Activated CD8-positive, alpha-beta T cell treated with anti-CD3 and anti-CD28 coated beads, Interleukin-2, amount 10 ng/mL, durations not matched to agents 7 days and 5 days (primary cell): ENCODE results near the gene IL17C. TPM values are rescaled to one million over a fixed set of nuclear protein-coding genes. Genes with fewer than 3 reads are reported as not detected.

Experiments
- ATAC-seq: fragments of 150-1000 bp; cut with Tn5 transposase; one replicate; pipeline ENCODE4 v1.10.0; 2021; ENCODE audit warnings: moderate library complexity
- CTCF ChIA-PET: fragments of 350-600 bp; sonication (Branson Sonifier 250); formaldehyde crosslinking; loops from one replicate; lab custom pipeline; 2021; ENCODE audit warnings: antibody characterized with exemption; lab: Charles Lee
- POLR2A ChIA-PET: fragments of 350-600 bp; sonication (Branson Sonifier 250); formaldehyde crosslinking; loops from one replicate; lab custom pipeline; 2021; ENCODE audit warnings: antibody characterized with exemption; lab: Charles Lee
- DNase-seq: peaks from one replicate; pipeline ENCODE4 v3.0.0-alpha.2; 2020
- H3K27ac Mint-ChIP-seq: one replicate; pipeline ENCODE4 v1.8.0; 2021; ENCODE audit warnings: mild to moderate bottlenecking, mixed read lengths
- H3K27me3 Mint-ChIP-seq: one replicate; pipeline ENCODE4 v1.8.0; 2021; ENCODE audit warnings: low read depth, mixed read lengths
- H3K36me3 Mint-ChIP-seq: one replicate; pipeline ENCODE4 v1.8.0; 2021; ENCODE audit warnings: low read depth, mixed read lengths
- H3K4me1 Mint-ChIP-seq: one replicate; pipeline ENCODE4 v1.8.0; 2021; ENCODE audit warnings: low read depth, mixed read lengths
- H3K4me3 Mint-ChIP-seq: one replicate; pipeline ENCODE4 v1.8.0; 2021; ENCODE audit warnings: mild to moderate bottlenecking, mixed read lengths
- H3K9me3 Mint-ChIP-seq: one replicate; pipeline ENCODE4 v1.8.0; 2022; ENCODE audit warnings: mixed read lengths; ENCODE audit not compliant: insufficient read depth
- total RNA-seq, 2 experiments: library from RNA; stranded (reverse); gene quantifications; one replicate each; pipeline ENCODE4 v1.2.3, GENCODE V29; 2021

The IL17C gene
- total RNA-seq, 2 experiments from 2014 or later: 0.37 TPM; not detected in 1

- Mint-ChIP-seq H3K27ac (no peak overlapping the region), H3K4me3 (no peak overlapping the region), H3K27me3 (no peaks in the 10 kb centered on the region), H3K36me3 (peaks cover 17% of the 10 kb centered on the region), H3K4me1 (peaks cover 19% of the 10 kb centered on the region), H3K9me3 (no peaks in the 10 kb centered on the region)
- DNase-seq: no peak
- CTCF ChIA-PET: no interaction called here
- no peak for ATAC-seq
- POLR2A ChIA-PET: no interaction called here
Observed at GRCh38 chr16:88655733-88656281, 17.4 kb downstream of the IL17C start.

GRCh38 chr16:88656291-88656980 is 18.1 kb downstream of the IL17C start:
- ChIA-PET POLR2A (no interaction called here), CTCF (no interaction called here)
- Mint-ChIP-seq H3K4me1 (peaks cover 20% of the 10 kb centered on the region), H3K36me3 (peaks cover 20% of the 10 kb centered on the region), H3K9me3 (no peaks in the 10 kb centered on the region), H3K27me3 (no peaks in the 10 kb centered on the region), H3K4me3 (no peak overlapping the region), H3K27ac (no peak overlapping the region)
- no peak for DNase-seq
- ATAC-seq: no peak

- Mint-ChIP-seq H3K27ac (no peak overlapping the region), H3K27me3 (no peaks in the 10 kb centered on the region), H3K9me3 (no peaks in the 10 kb centered on the region), H3K4me1 (peaks cover 19% of the 10 kb centered on the region), H3K36me3 (peaks cover 23% of the 10 kb centered on the region), H3K4me3 (no peak overlapping the region)
- no peak for DNase-seq
- POLR2A ChIA-PET: no interaction called here
- ATAC-seq: no peak
- CTCF ChIA-PET: no interaction called here
Observed at GRCh38 chr16:88657371-88657770, 19.0 kb downstream of the IL17C start.

GRCh38 chr16:88658714-88659113 is 20.3 kb downstream of the IL17C start:
- H3K4me3 Mint-ChIP-seq: no peak overlapping the region
- POLR2A ChIA-PET: no interaction called here

GRCh38 chr16:88659160-88659559 is 20.8 kb downstream of the IL17C start:
- no peaks in the 10 kb centered on the region for H3K27me3 Mint-ChIP-seq

More at GRCh38 chr16:88658714-88659113, 20.3 kb downstream of the IL17C start:
- Mint-ChIP-seq H3K27ac (no peak overlapping the region), H3K36me3 (peaks cover 23% of the 10 kb centered on the region), H3K4me1 (peaks cover 16% of the 10 kb centered on the region), H3K9me3 (no peaks in the 10 kb centered on the region), H3K27me3 (no peaks in the 10 kb centered on the region)
- ATAC-seq (no peak), DNase-seq (no peak)
- CTCF ChIA-PET: no interaction called here

GRCh38 chr16:88661468-88661867 is 23.1 kb downstream of the IL17C start:
- Mint-ChIP-seq H3K4me1 (peaks cover 24% of the 10 kb centered on the region), H3K27me3 (no peaks in the 10 kb centered on the region), H3K4me3 (peak overlapping the region; percentile 27), H3K9me3 (no peaks in the 10 kb centered on the region), H3K27ac (no peak overlapping the region), H3K36me3 (peaks cover 20% of the 10 kb centered on the region)
- ATAC-seq (no peak), DNase-seq (no peak)
- CTCF ChIA-PET: interaction anchor here (1.9 kb wide), 1 partner anchor 12 kb away, joined by 4 read pairs; no protein-coding TSS in a partner anchor
- POLR2A ChIA-PET: interaction anchor here (1.6 kb wide), 1 partner anchor 40 kb away, joined by 7 read pairs; no protein-coding TSS in a partner anchor

More at GRCh38 chr16:88659160-88659559, 20.8 kb downstream of the IL17C start:
- Mint-ChIP-seq H3K4me3 (no peak overlapping the region), H3K9me3 (no peaks in the 10 kb centered on the region), H3K27ac (no peak overlapping the region), H3K36me3 (peaks cover 23% of the 10 kb centered on the region), H3K4me1 (peaks cover 18% of the 10 kb centered on the region)
- POLR2A ChIA-PET: no interaction called here
- DNase-seq (no peak), ATAC-seq (no peak)
- CTCF ChIA-PET: no interaction called here

GRCh38 chr16:88662222-88662842 is 24.0 kb downstream of the IL17C start:
- peak overlapping the region; percentile 90 for H3K27ac Mint-ChIP-seq
- ATAC-seq (peak; percentile 4), DNase-seq (peak; percentile 37)
- peaks cover 24% of the 10 kb centered on the region for H3K4me1 Mint-ChIP-seq
- H3K27me3 Mint-ChIP-seq: no peaks in the 10 kb centered on the region
- peaks cover 22% of the 10 kb centered on the region for H3K36me3 Mint-ChIP-seq
- ChIA-PET POLR2A (interaction anchor here (0.6 to 1.6 kb wide), 2 partner anchors 10 to 39 kb away, joined by 3 to 7 read pairs; no protein-coding TSS in a partner anchor), CTCF (interaction anchor here (0.7 to 1.9 kb wide), 4 partner anchors 10 to 92 kb away, joined by 3 to 6 read pairs (median 4); partner anchors contain the start of gene ZC3H18)
- peak overlapping the region; percentile 96 for H3K4me3 Mint-ChIP-seq
- no peaks in the 10 kb centered on the region for H3K9me3 Mint-ChIP-seq

- POLR2A ChIA-PET: interaction anchor here (0.6 to 2.2 kb wide), 3 partner anchors 11 to 40 kb away, joined by 3 to 7 read pairs (median 7); no protein-coding TSS in a partner anchor
- Mint-ChIP-seq H3K27me3 (no peaks in the 10 kb centered on the region), H3K36me3 (peaks cover 22% of the 10 kb centered on the region), H3K4me3 (peak within 1 kb of the TSS; percentile 96), H3K27ac (peak within 1 kb of the TSS; percentile 94), H3K9me3 (no peaks in the 10 kb centered on the region), H3K4me1 (peaks cover 24% of the 10 kb centered on the region)
- DNase-seq: peak; percentile 98
- ATAC-seq: peak; percentile 99
- CTCF ChIA-PET: interaction anchor here (0.7 to 1.9 kb wide), 4 partner anchors 9 to 92 kb away, joined by 3 to 6 read pairs (median 4); partner anchors contain the start of gene ZC3H18
Observed at GRCh38 chr16:88662843-88663606, 24.7 kb downstream of the IL17C start, which contains the start of gene MVD. TSS of gene MVD (minus strand) at chr16:88663091. CDS start at chr16:88663080, 11 bp downstream.

GRCh38 chr16:88665148-88665547 is 26.8 kb downstream of the IL17C start:
- DNase-seq: no peak
- Mint-ChIP-seq H3K36me3 (peaks cover 20% of the 10 kb centered on the region), H3K4me1 (peaks cover 22% of the 10 kb centered on the region), H3K4me3 (peak overlapping the region; percentile 19), H3K27ac (no peak overlapping the region), H3K9me3 (no peaks in the 10 kb centered on the region), H3K27me3 (no peaks in the 10 kb centered on the region)
- no peak for ATAC-seq
- ChIA-PET POLR2A (interaction anchor here (2.2 kb wide), 1 partner anchor 38 kb away, joined by 7 read pairs; no protein-coding TSS in a partner anchor), CTCF (interaction anchor here (1.2 to 2.7 kb wide), 2 partner anchors 20 to 40 kb away, joined by 3 to 9 read pairs; no protein-coding TSS in a partner anchor)

GRCh38 chr16:88665570-88665969 is 27.2 kb downstream of the IL17C start:
- Mint-ChIP-seq H3K9me3 (no peaks in the 10 kb centered on the region), H3K27me3 (no peaks in the 10 kb centered on the region), H3K27ac (no peak overlapping the region), H3K36me3 (peaks cover 19% of the 10 kb centered on the region), H3K4me3 (no peak overlapping the region), H3K4me1 (peaks cover 22% of the 10 kb centered on the region)
- no peak for ATAC-seq
- DNase-seq: no peak
- POLR2A ChIA-PET: interaction anchor here (2.2 kb wide), 1 partner anchor 38 kb away, joined by 7 read pairs; no protein-coding TSS in a partner anchor
- CTCF ChIA-PET: interaction anchor here (1.2 to 2.7 kb wide), 2 partner anchors 19 to 40 kb away, joined by 3 to 9 read pairs; no protein-coding TSS in a partner anchor

- DNase-seq (no peak), ATAC-seq (no peak)
- Mint-ChIP-seq H3K27me3 (no peaks in the 10 kb centered on the region), H3K4me1 (peaks cover 11% of the 10 kb centered on the region), H3K36me3 (peaks cover 13% of the 10 kb centered on the region), H3K27ac (peak overlapping the region; percentile 27), H3K4me3 (no peak overlapping the region), H3K9me3 (no peaks in the 10 kb centered on the region)
- ChIA-PET POLR2A (interaction anchor here (0.6 kb wide), 1 partner anchor 35 kb away, joined by 3 read pairs; no protein-coding TSS in a partner anchor), CTCF (no interaction called here)
Observed at GRCh38 chr16:88667461-88667860, 29.1 kb downstream of the IL17C start.
